ENCODE data around the gene ANKRD13A.

- no peak for TF ChIP-seq CTCF (IDR thresholded peaks at IDR 0.05; ENCODE audit: control extremely low read depth in 1 of 3, insufficient read depth in 1 of 3, low read depth in 1 of 3, low read length in 3 of 3)
- TF ChIP-seq RBBP5 (IDR thresholded peaks at IDR 0.05; ENCODE audit: borderline replicate concordance, low read depth, low read length): no peak
- no peak for TF ChIP-seq SIX5 (IDR thresholded peaks at IDR 0.05; ENCODE audit: low read depth, low read length)
- TF ChIP-seq EP300 (IDR thresholded peaks at IDR 0.05; ENCODE audit: borderline replicate concordance in 1 of 2, low read depth in 2 of 2, low read length in 2 of 2): no peak
- no peak for TF ChIP-seq JUN (IDR thresholded peaks at IDR 0.05; ENCODE audit: low read depth, low read length)
- TF ChIP-seq PHF8 (conservative IDR thresholded peaks at IDR 0.05; ENCODE audit: low read depth, low read length): no peak
- no peak for TF ChIP-seq CBX8 (IDR thresholded peaks at IDR 0.05; ENCODE audit: borderline replicate concordance, low read depth, low read length)
- TF ChIP-seq EZH2 (IDR thresholded peaks at IDR 0.05; ENCODE audit: low read depth, low read length, severe bottlenecking): no peak
- TF ChIP-seq HDAC6 (IDR thresholded peaks at IDR 0.05; ENCODE audit: low read depth, low read length): no peak
- TF ChIP-seq SAP30 (IDR thresholded peaks at IDR 0.05; ENCODE audit: insufficient read depth, insufficient replicate concordance, low read length): no peak
- TF ChIP-seq CEBPB (IDR thresholded peaks at IDR 0.05; ENCODE audit: low read depth, low read length): no peak
- TF ChIP-seq SIN3A (conservative IDR thresholded peaks at IDR 0.05 in 1 of 2, IDR thresholded peaks at IDR 0.05 in 1 of 2; ENCODE audit: low read depth in 1 of 2, low read length in 2 of 2): no peak
- no peak for TF ChIP-seq TAF1 (IDR thresholded peaks at IDR 0.05; ENCODE audit: low read depth, low read length)
Observed at GRCh38 chr12:110079477-110080400, 80.5 kb downstream of the ANKRD13A start.

Measured in H1 (cell line).